Glomerular visceral epithelial cell (primary cell): Measurements from ENCODE around the gene NABP1.

Experiments used
- DNase-seq: peaks from one replicate; pipeline ENCODE4 v3.0.0-alpha.2; 2016; ENCODE audit errors: extremely low spot score

Gene NABP1

GRCh38 chr2:191707542-191707941 is 29.6 kb downstream of the NABP1 start:
- no peak for DNase-seq

GRCh38 chr2:191710411-191710900 is 32.5 kb downstream of the NABP1 start:
- no peak for DNase-seq

GRCh38 chr2:191711621-191712020 is 33.7 kb downstream of the NABP1 start:
- no peak for DNase-seq

- no peak for DNase-seq
Measured at GRCh38 chr2:191713837-191714236, 35.9 kb downstream of the NABP1 start.

DNA sequence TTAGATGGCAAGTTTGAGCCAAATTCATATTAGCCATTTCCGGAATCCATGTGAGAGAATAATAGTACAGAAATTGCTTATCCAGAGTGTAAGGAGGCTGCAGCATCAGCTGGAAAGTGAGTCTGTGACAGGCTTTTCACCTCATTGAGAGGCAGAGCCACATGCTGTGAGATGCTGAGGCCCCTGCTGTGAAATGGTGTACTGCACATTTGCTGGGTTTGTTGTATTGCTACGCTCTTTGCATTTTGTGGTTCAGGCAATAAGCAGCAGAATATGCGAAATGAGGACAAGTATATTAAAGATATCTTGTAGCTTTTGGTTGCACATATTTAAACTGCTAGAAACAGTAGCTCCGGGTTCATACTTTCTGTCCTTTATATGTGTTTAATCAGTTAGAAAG is 37.0 kb downstream of the NABP1 start:
- no peak for DNase-seq

- DNase-seq = no peak
Measured at GRCh38 chr2:191715471-191715870, 37.5 kb downstream of the NABP1 start.

DNA sequence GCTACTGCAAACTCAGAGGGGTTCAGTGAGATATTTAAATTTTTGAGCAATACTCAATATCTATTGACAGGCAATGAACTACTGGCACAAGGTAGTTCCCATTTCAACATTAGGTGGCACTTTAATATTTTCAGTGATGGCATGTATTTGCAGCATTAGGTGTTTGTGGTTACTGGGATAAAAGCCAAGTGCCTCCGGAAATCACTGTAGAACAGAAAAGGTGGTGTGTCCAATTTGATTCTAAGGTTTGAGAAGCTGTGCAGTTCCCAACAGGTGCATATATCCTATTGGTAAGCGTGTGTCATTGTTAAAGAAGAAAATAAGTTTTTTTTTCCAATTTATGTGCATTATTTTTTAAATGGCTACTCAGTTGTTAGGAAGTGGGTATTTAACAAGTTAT is 41.3 kb downstream of the NABP1 start:
- no peak for DNase-seq

DNA sequence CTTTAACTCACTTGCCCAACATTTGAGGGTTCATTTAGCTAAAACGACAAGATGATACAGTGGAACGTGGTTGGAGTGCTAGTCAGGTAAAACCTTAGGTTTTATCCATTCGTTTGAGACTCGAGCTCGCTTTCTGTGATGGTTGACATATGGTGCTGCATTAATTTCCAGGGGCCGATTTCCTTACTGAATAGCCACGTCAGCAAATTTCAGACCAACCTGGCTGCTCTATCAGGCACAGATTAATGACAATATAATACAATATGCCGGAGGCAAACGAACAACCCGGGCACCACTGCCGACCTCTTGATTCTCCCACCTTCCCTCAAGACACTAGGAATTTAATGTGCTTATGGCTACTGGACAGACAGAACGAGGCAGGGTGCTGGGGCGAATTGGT is 42.0 kb downstream of the NABP1 start:
- DNase-seq = no peak

DNA sequence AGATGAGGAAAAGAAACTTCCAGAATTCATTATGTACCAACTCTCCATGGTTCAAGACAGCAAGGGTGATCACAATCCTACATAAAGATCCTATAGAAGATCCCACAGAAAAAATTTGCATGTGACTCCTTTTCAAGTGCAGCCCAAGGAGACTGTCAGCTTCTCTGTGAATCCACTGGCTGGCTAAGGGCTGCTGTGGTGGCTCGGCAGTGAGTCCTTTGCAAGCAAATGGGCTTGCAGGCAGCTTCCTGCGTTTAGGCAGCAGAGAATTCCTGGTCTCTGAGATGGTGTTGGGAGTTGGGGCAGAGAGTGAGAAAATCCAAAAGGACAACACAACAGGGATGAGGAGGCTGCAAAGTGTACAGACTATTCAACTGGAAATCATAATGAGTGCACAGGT is 43.4 kb downstream of the NABP1 start:
- DNase-seq = no peak

GRCh38 chr2:191724015-191724414 is 46.1 kb downstream of the NABP1 start:
- no peak for DNase-seq

DNA sequence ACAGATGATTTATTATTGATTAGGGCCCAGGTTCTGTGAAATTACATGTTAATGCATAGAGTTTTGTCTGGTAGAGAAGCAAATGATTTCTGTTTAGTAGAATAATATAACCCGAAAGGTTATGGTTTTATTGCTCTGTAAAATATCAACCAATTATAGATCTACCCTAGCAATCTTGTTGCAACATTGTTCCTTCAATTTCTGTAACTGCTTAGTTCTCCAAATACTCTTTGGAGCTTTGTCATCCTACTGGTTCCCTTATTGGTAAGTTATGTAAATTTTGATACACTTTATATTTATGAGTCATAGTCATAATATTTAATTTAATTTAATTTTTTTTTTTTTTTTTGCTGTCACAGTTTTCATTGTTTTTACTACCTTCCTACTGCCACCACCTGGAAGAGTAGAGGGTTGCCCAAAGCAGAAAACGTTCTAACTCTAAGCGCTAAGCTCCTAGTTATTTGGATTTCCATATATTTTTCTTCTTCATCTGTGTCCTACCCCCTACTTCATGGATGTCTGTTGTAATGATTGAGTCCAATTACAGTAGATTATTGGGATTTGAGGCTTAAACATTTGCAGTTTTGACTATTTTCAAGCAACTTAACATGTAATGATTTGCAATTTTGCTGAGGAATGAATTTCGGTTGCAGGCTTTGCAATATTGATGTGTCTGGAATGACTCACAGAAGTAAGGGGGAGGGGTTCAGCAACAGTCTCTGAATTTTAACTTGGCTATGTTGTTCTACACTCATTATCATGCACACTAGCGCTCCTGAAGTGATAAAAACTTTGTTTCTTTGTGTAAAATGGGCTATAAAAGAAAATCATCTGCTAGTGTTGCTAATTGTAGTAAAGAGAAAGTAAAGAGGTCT is 51.1 kb downstream of the NABP1 start:
- DNase-seq = no peak

- no peak for DNase-seq
Measured at GRCh38 chr2:191730263-191730662, 52.3 kb downstream of the NABP1 start.
